Measurements from ENCODE around the gene FAM174C.
A peak's percentile ranks its signal among the peaks of the same experiment; 100 is the strongest.

The FAM174C gene

GRCh38 chr19:1238369-1239303 lies 36.7 kb upstream of the FAM174C start:
- H3K4me1 ChIP-seq (ENCODE audit: control insufficient read depth, insufficient read depth, low read length): peaks cover 3% of the 10 kb centered on the region
- TF ChIP-seq FEZF1 (tag by site-specific recombination; IDR thresholded peaks at IDR 0.05): no peak
- no peak for TF ChIP-seq ZNF362 (tag by site-specific recombination; IDR thresholded peaks at IDR 0.05)
- TF ChIP-seq GLIS2 (tag by site-specific recombination; IDR thresholded peaks at IDR 0.05): 0 out of 2 replicates have a peak, but pooled peaks have one; percentile 35
- TF ChIP-seq ZNF274 (IDR thresholded peaks at IDR 0.05; ENCODE audit: low read length): no peak
- TF ChIP-seq ZNF274 (tag by site-specific recombination; IDR thresholded peaks at IDR 0.05; ENCODE audit: borderline replicate concordance): no peak
- peak; percentile 54; the same call in 1 of the 2 replicates for TF ChIP-seq ZNF335 (tag by site-specific recombination; conservative IDR thresholded peaks at IDR 0.05)
- TF ChIP-seq, protein P1, sequence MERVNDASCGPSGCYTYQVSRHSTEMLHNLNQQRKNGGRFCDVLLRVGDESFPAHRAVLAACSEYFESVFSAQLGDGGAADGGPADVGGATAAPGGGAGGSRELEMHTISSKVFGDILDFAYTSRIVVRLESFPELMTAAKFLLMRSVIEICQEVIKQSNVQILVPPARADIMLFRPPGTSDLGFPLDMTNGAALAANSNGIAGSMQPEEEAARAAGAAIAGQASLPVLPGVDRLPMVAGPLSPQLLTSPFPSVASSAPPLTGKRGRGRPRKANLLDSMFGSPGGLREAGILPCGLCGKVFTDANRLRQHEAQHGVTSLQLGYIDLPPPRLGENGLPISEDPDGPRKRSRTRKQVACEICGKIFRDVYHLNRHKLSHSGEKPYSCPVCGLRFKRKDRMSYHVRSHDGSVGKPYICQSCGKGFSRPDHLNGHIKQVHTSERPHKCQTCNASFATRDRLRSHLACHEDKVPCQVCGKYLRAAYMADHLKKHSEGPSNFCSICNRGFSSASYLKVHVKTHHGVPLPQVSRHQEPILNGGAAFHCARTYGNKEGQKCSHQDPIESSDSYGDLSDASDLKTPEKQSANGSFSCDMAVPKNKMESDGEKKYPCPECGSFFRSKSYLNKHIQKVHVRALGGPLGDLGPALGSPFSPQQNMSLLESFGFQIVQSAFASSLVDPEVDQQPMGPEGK (tag by site-specific recombination; IDR thresholded peaks at IDR 0.05): peak; percentile 65; the same call in 1 of the 2 replicates
- TF ChIP-seq PRDM10 (tag by site-specific recombination; IDR thresholded peaks at IDR 0.05): 0 out of 2 replicates have a peak, but pooled peaks have one; percentile 2
- TF ChIP-seq ZNF404 (tag by site-specific recombination; IDR thresholded peaks at IDR 0.05): no peak
- peak; percentile 64; the same call in 1 of the 2 replicates for TF ChIP-seq HIC1 (tag by site-specific recombination; IDR thresholded peaks at IDR 0.05)
- TF ChIP-seq ZNF629 (tag by site-specific recombination; IDR thresholded peaks at IDR 0.05): peak; percentile 36; the same call in 1 of the 2 replicates
- TF ChIP-seq ZBTB21 (tag by site-specific recombination; IDR thresholded peaks at IDR 0.05): peak; percentile 10; the same call in 1 of the 2 replicates
- TF ChIP-seq ZBTB8A (tag by site-specific recombination; IDR thresholded peaks at IDR 0.05): peak; percentile 66
- TF ChIP-seq ZFHX2 (tag by site-specific recombination; conservative IDR thresholded peaks at IDR 0.05): peak; percentile 15; the same call in 1 of the 2 replicates
- peak; percentile 74; the same call in 1 of the 2 replicates for TF ChIP-seq ZNF223 (tag by site-specific recombination; IDR thresholded peaks at IDR 0.05)
- TF ChIP-seq, protein P2, sequence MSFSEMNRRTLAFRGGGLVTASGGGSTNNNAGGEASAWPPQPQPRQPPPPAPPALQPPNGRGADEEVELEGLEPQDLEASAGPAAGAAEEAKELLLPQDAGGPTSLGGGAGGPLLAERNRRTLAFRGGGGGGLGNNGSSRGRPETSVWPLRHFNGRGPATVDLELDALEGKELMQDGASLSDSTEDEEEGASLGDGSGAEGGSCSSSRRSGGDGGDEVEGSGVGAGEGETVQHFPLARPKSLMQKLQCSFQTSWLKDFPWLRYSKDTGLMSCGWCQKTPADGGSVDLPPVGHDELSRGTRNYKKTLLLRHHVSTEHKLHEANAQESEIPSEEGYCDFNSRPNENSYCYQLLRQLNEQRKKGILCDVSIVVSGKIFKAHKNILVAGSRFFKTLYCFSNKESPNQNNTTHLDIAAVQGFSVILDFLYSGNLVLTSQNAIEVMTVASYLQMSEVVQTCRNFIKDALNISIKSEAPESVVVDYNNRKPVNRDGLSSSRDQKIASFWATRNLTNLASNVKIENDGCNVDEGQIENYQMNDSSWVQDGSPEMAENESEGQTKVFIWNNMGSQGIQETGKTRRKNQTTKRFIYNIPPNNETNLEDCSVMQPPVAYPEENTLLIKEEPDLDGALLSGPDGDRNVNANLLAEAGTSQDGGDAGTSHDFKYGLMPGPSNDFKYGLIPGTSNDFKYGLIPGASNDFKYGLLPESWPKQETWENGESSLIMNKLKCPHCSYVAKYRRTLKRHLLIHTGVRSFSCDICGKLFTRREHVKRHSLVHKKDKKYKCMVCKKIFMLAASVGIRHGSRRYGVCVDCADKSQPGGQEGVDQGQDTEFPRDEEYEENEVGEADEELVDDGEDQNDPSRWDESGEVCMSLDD (tag by site-specific recombination; IDR thresholded peaks at IDR 0.05): 0 out of 2 replicates have a peak, but pooled peaks have one; percentile 64
- TF ChIP-seq ZBTB11 (tag by site-specific recombination; conservative IDR thresholded peaks at IDR 0.05; ENCODE audit: low read depth): peak; percentile 33; the same call in 1 of the 2 replicates
- TF ChIP-seq ZBTB20 (tag by site-specific recombination; IDR thresholded peaks at IDR 0.05): no peak
- H3K4me3 ChIP-seq (ENCODE audit: low read depth, low read length): peak overlapping the region; percentile 56
- ChIA-PET CTCF (interaction anchor here (0.6 to 1.6 kb wide), 10 partner anchors 16 to 319 kb away, joined by 3 to 9 read pairs (median 4); partner anchors contain the start of gene WDR18), POLR2A (interaction anchor here (0.5 to 1.4 kb wide), 4 partner anchors 20 to 345 kb away, joined by 3 to 18 read pairs (median 5); partner anchors contain the start of genes CIRBP and GPX4)
- H3K27ac ChIP-seq (ENCODE audit: extremely low read depth, low read depth, low read length): peak overlapping the region; percentile 24; the same call in 1 of the 2 replicates
- H3K36me3 ChIP-seq (ENCODE audit: control insufficient read depth in 2 of 2, insufficient read depth in 1 of 2, low read length in 2 of 2): peaks cover 0 to 21% of the 10 kb centered on the region in 2 experiments; a peak in 1 of 3 replicates
- no peaks in the 10 kb centered on the region for H3K9me3 ChIP-seq (ENCODE audit: control insufficient read depth, insufficient read depth, low read depth, low read length)
